ENCODE measurements around the gene WASF3.

- TF ChIP-seq CTCF (conservative IDR thresholded peaks at IDR 0.05): peak; percentile 72
- TF ChIP-seq ZFX (IDR thresholded peaks at IDR 0.05): no peak
Measured at GRCh38 chr13:26719356-26719945, 162.0 kb downstream of the WASF3 start.
